HepG2 (cell line): ENCODE data around the gene ULK4. TPM values are rescaled to one million over a fixed set of nuclear protein-coding genes. Genes with fewer than 3 reads are reported as not detected.

Experiments
- BCL6 ChIP-seq: IDR thresholded peaks from 2 replicates; pipeline ENCODE4 v1.6.1; 2016; ENCODE audit warnings: missing genetic modification reagents, missing compliant biosample characterization
- BORCS8-MEF2B ChIP-seq: sonication (generic); formaldehyde crosslinking; IDR thresholded peaks from 2 replicates; pipeline ENCODE4 v1.8.0; 2022; ENCODE audit warnings: mild to moderate bottlenecking, missing genetic modification reagents
- ETV5 ChIP-seq: IDR thresholded peaks from 2 replicates; pipeline ENCODE4 v1.6.1; 2018; ENCODE audit warnings: missing biosample characterization, missing genetic modification reagents, inconsistent platforms, borderline replicate concordance
- FOSL2 ChIP-seq: sonication (generic); formaldehyde crosslinking; IDR thresholded peaks from 2 replicates; pipeline ENCODE4 v1.4.0; 2020; ENCODE audit warnings: missing genetic modification reagents
- HMG20A ChIP-seq: IDR thresholded peaks from 2 replicates; pipeline ENCODE4 v1.6.1; 2016; ENCODE audit warnings: borderline replicate concordance
- POGZ ChIP-seq: sonication (generic); formaldehyde crosslinking; IDR thresholded peaks from 2 replicates; pipeline ENCODE4 v1.4.0; 2020; ENCODE audit warnings: mild to moderate bottlenecking, missing genetic modification reagents
- POLR2G ChIP-seq: fragments of 200-400 bp; formaldehyde crosslinking; IDR thresholded peaks from 2 replicates; pipeline ENCODE4 v1.6.1; 2018; ENCODE audit warnings: mild to moderate bottlenecking, low read depth, low read length, moderate library complexity
- PREB ChIP-seq: sonication (generic); formaldehyde crosslinking; IDR thresholded peaks from 2 replicates; pipeline ENCODE4 v1.4.0; 2020; ENCODE audit warnings: missing genetic modification reagents
- RXRB ChIP-seq: IDR thresholded peaks from 2 replicates; pipeline ENCODE4 v1.6.1; 2016; ENCODE audit warnings: borderline replicate concordance, missing genetic modification reagents, missing compliant biosample characterization
- SATB2 ChIP-seq: sonication (generic); formaldehyde crosslinking; IDR thresholded peaks from 2 replicates; pipeline ENCODE4 v1.5.0; 2020; ENCODE audit warnings: missing genetic modification reagents
- THRA ChIP-seq: sonication (generic); formaldehyde crosslinking; IDR thresholded peaks from 2 replicates; pipeline ENCODE4 v1.4.0; 2020; ENCODE audit warnings: missing genetic modification reagents, borderline replicate concordance
- ZFX ChIP-seq: sonication (generic); formaldehyde crosslinking; IDR thresholded peaks from 2 replicates; pipeline ENCODE4 v1.4.0; 2020; ENCODE audit warnings: mild to moderate bottlenecking, low read depth, missing genetic modification reagents, moderate library complexity
- ZNF136 ChIP-seq: sonication (generic); formaldehyde crosslinking; IDR thresholded peaks from 2 replicates; pipeline ENCODE4 v1.8.1; 2022; ENCODE audit warnings: low read depth, mild to moderate bottlenecking, moderate library complexity, missing genetic modification reagents
- ZNF331 ChIP-seq: sonication (generic); formaldehyde crosslinking; IDR thresholded peaks from 2 replicates; pipeline ENCODE4 v1.4.0; 2020; ENCODE audit warnings: missing genetic modification reagents
- ZNF382 ChIP-seq: sonication (generic); formaldehyde crosslinking; IDR thresholded peaks from 2 replicates; pipeline ENCODE4 v1.5.0; 2020; ENCODE audit warnings: missing genetic modification reagents, mild to moderate bottlenecking, borderline replicate concordance
- ZNF510 ChIP-seq: sonication (generic); formaldehyde crosslinking; IDR thresholded peaks from 2 replicates; pipeline ENCODE4 v1.4.0; 2020; ENCODE audit warnings: low read depth, mild to moderate bottlenecking, missing genetic modification reagents
- ZNF550 ChIP-seq: sonication (generic); formaldehyde crosslinking; IDR thresholded peaks from 2 replicates; pipeline ENCODE4 v1.4.0; 2020; ENCODE audit warnings: mild to moderate bottlenecking, missing genetic modification reagents, borderline replicate concordance
- polyA plus RNA-seq, 8 experiments: library from polyadenylated mRNA; depleted of rRNA in 3 of 8; stranded (reverse) in 7 of 8; unstranded in 1 of 8; fragments of >200 nt; fragmentation: Illumina TruSeq in 4 of 8; extraction: Trizol in 4 of 8; gene quantifications; 2 replicates each; pipeline versions ENCODE4 v1.2.1 to v1.2.3, GENCODE V29; 2011 to 2016; ENCODE audit warnings: low read depth in 4 of 8, missing spikeins in 1 of 8, mixed read lengths in 1 of 8; ENCODE audit not compliant: insufficient read depth in 1 of 8
- total RNA-seq, 5 experiments: library from RNA; depleted of rRNA; stranded (reverse); fragments of >200 nt; fragmentation: Illumina TruSeq; extraction: Trizol; gene quantifications; 2 replicates each; pipeline ENCODE4 v1.2.3, GENCODE V29; 2016; ENCODE audit warnings: low read depth in 1 of 5
- TF ChIP-seq, protein P1 (sequence below): sonication (generic); formaldehyde crosslinking; IDR thresholded peaks from 2 replicates; pipeline ENCODE4 v1.5.1; 2020; ENCODE audit warnings: missing genetic modification reagents, mild to moderate bottlenecking, borderline replicate concordance
- TF ChIP-seq, protein P2 (sequence below): sonication (generic); formaldehyde crosslinking; IDR thresholded peaks from 2 replicates; pipeline ENCODE4 v1.8.0; 2022; ENCODE audit warnings: missing genetic modification reagents, mild to moderate bottlenecking, borderline replicate concordance
- TF ChIP-seq, protein P3 (sequence below): IDR thresholded peaks from 2 replicates; pipeline ENCODE4 v1.6.1; 2016; ENCODE audit warnings: low read depth, borderline replicate concordance
- TF ChIP-seq, protein P4 (sequence below): sonication (generic); formaldehyde crosslinking; IDR thresholded peaks from 2 replicates; pipeline ENCODE4 v1.4.0; 2020; ENCODE audit warnings: low read depth, mild to moderate bottlenecking, missing genetic modification reagents

ULK4 gene
- total and polyA plus RNA-seq, 2 of the 13 experiments (the other 11 are each of a cell fraction or from before 2014, with no cell fraction given), result 6.7 to 11.8 TPM

DNA sequence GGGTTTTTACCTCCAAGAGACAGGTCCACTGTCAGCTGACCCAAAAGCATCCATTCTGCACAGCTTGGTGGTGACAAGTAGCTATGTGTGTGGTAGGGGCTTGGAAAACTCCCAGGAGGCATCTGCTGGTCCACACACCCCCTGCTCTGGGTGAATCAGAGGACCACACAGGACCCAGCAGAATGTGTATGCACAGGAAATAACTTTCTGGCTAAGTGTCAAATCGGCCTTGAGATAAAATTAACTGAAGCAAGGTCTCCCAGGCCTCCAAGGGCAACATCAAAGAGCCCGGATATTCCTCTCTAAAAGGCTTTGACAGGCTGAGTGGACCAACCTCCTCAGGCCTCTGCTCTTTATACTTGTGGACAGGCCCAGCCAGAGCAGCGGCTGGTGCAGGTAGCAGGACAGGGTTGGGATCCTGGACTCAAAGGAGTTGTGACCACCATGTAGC lies 696.1 kb downstream of the ULK4 start (continued):
- TF ChIP-seq POGZ (CRISPR knock-in tag), result 0 out of 2 replicates have a peak, but pooled peaks have one; percentile 26
- TF ChIP-seq, protein P1, sequence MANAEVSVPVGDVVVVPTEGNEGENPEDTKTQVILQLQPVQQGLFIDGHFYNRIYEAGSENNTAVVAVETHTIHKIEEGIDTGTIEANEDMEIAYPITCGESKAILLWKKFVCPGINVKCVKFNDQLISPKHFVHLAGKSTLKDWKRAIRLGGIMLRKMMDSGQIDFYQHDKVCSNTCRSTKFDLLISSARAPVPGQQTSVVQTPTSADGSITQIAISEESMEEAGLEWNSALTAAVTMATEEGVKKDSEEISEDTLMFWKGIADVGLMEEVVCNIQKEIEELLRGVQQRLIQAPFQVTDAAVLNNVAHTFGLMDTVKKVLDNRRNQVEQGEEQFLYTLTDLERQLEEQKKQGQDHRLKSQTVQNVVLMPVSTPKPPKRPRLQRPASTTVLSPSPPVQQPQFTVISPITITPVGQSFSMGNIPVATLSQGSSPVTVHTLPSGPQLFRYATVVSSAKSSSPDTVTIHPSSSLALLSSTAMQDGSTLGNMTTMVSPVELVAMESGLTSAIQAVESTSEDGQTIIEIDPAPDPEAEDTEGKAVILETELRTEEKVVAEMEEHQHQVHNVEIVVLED, result no peak
- TF ChIP-seq PREB (CRISPR knock-in tag), result no peak
- peak; percentile 48; the same call in 1 of the 2 replicates for TF ChIP-seq ZNF331 (CRISPR knock-in tag)
- peak; percentile 47; the same call in 1 of the 2 replicates for TF ChIP-seq ZFX (CRISPR knock-in tag)
- TF ChIP-seq ZNF510 (CRISPR knock-in tag), result no peak
- TF ChIP-seq POLR2G, result peak; percentile 63
- peak; percentile 91; the same call in 1 of the 2 replicates for TF ChIP-seq ETV5 (CRISPR knock-in tag)
- 0 out of 2 replicates have a peak, but pooled peaks have one; percentile 7 for TF ChIP-seq ZNF136 (CRISPR knock-in tag)
- TF ChIP-seq, protein P2, sequence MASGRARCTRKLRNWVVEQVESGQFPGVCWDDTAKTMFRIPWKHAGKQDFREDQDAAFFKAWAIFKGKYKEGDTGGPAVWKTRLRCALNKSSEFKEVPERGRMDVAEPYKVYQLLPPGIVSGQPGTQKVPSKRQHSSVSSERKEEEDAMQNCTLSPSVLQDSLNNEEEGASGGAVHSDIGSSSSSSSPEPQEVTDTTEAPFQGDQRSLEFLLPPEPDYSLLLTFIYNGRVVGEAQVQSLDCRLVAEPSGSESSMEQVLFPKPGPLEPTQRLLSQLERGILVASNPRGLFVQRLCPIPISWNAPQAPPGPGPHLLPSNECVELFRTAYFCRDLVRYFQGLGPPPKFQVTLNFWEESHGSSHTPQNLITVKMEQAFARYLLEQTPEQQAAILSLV (CRISPR knock-in tag), result peak; percentile 48; the same call in 1 of the 2 replicates
- TF ChIP-seq RXRB (CRISPR knock-in tag), result peak; percentile 59; the same call in 1 of the 2 replicates
- TF ChIP-seq ZNF550 (CRISPR knock-in tag), result no peak
- TF ChIP-seq, protein P3, sequence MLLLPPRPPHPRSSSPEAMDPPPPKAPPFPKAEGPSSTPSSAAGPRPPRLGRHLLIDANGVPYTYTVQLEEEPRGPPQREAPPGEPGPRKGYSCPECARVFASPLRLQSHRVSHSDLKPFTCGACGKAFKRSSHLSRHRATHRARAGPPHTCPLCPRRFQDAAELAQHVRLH (CRISPR knock-in tag), result no peak
- peak; percentile 70; the same call in 1 of the 2 replicates for TF ChIP-seq HMG20A (CRISPR knock-in tag)
- TF ChIP-seq, protein P4, sequence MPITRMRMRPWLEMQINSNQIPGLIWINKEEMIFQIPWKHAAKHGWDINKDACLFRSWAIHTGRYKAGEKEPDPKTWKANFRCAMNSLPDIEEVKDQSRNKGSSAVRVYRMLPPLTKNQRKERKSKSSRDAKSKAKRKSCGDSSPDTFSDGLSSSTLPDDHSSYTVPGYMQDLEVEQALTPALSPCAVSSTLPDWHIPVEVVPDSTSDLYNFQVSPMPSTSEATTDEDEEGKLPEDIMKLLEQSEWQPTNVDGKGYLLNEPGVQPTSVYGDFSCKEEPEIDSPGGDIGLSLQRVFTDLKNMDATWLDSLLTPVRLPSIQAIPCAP (CRISPR knock-in tag), result no peak
- TF ChIP-seq BCL6 (CRISPR knock-in tag), result peak; percentile 59; the same call in 1 of the 2 replicates
- TF ChIP-seq ZNF382, result no peak
- TF ChIP-seq SATB2 (CRISPR knock-in tag), result no peak
- peak; percentile 52; the same call in 1 of the 2 replicates for TF ChIP-seq THRA (CRISPR knock-in tag)
- peak; percentile 83 for TF ChIP-seq FOSL2 (CRISPR knock-in tag)
- no peak for TF ChIP-seq BORCS8-MEF2B
